Cardiac muscle cell (in vitro differentiated cells and primary cell): Measurements from ENCODE around the gene CSMD2. TPM values are rescaled to one million over a fixed set of nuclear protein-coding genes. Genes with fewer than 3 reads are reported as not detected.

Experiments
- DNase-seq, 2 donors: peaks; one replicate each; pipeline versions ENCODE4 v3.0.0 to v3.0.0-alpha.2; 2010 to 2017; ENCODE audit warnings: low read depth in 1 of 2, low spot score in 1 of 2
- H3K27ac ChIP-seq: fragments of 200-600 bp; sonication (generic); 2 replicates; pipeline ENCODE4 v1.5.1; 2016
- H3K27me3 ChIP-seq: fragments of 200-600 bp; sonication (generic); 2 replicates; pipeline ENCODE4 v1.6.0; 2016; ENCODE audit warnings: control low read depth
- H3K36me3 ChIP-seq: fragments of 200-600 bp; sonication (generic); 2 replicates; pipeline ENCODE4 v1.5.1; 2016; ENCODE audit warnings: control low read depth
- H3K4me1 ChIP-seq: fragments of 200-600 bp; sonication (generic); 2 replicates; pipeline ENCODE4 v1.8.1; 2017; ENCODE audit warnings: low read depth, mild to moderate bottlenecking, mixed run types
- H3K4me3 ChIP-seq: fragments of 200-600 bp; sonication (generic); 2 replicates; pipeline ENCODE4 v1.5.1; 2016; ENCODE audit warnings: mild to moderate bottlenecking
- H3K9me3 ChIP-seq: fragments of 200-600 bp; sonication (generic); 2 replicates; pipeline ENCODE4 v1.5.1; 2017; ENCODE audit warnings: low read depth, mild to moderate bottlenecking, control low read depth
- CTCF ChIP-seq: IDR thresholded peaks from 2 replicates; pipeline ENCODE4 v1.5.1; 2012; ENCODE audit warnings: low read depth, mild to moderate bottlenecking, low read length
- polyA plus RNA-seq: library from polyadenylated mRNA; unstranded; fragments of >200 nt; fragmentation: Nextera tagmentation; extraction: Ambion mirVana; gene quantifications from 2 replicates; pipeline ENCODE4 v1.2.1, GENCODE V29; 2016
- total RNA-seq: library from RNA; depleted of rRNA; stranded (reverse); fragments of >200 nt; gene quantifications from 2 replicates; pipeline ENCODE4 v1.2.3, GENCODE V29; 2016

CSMD2 gene
- total and polyA plus RNA-seq, 2 experiments from 2014 or later, result 0.24 TPM; not detected in 1

- no peaks in the 10 kb centered on the region for H3K27me3 ChIP-seq
- no peak overlapping the region for H3K4me3 ChIP-seq
- no peak for TF ChIP-seq CTCF
- DNase-seq, result no peak
- no peaks in the 10 kb centered on the region for H3K4me1 ChIP-seq
- H3K27ac ChIP-seq, result no peak overlapping the region
- no peaks in the 10 kb centered on the region for H3K9me3 ChIP-seq
- H3K36me3 ChIP-seq, result no peaks in the 10 kb centered on the region
Observed at GRCh38 chr1:33668695-33669094, 496.3 kb downstream of the CSMD2 start.

DNA sequence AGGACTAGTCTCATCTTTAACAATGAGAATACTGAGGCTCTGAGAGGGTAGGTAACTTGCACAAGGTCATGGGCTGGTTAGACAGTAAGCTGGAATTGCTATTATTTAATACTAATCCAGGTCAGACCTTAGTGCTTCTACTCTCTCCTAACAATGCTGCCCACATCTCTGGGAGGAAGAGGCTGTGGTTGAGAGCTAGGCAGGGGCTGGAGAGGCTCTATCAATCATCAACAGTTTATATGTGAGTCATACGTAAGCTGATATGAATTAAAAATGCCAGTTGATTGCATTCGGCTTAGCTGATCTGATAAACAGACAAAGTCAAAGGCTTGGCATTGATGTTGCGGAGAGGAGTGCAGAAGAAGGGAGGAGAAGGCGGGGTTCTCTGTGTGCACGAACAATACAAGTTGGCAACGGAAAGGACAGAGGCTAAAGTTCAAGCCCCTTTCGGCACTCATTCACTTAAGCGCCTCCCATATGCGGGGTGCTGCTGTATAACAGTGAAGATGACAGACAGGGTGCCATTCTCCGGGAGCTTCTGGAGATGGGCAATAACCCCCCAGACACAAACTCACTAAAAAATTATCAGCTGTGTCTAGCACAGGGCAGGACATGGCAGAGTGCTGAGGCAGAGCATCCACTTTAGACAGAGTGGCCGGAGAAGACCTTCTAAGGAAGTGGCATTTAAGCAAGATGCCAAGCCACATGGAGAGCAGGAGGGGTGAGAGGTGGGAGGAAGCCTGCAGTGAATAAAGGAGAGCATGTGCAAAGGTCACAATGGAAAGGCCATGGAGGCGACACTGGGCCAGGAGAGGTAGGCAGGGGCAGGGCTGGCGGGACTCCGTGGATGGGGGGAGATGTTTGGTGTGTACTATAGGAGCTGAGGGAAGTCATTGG, 497.4 kb downstream of the CSMD2 start:
- no peaks in the 10 kb centered on the region for H3K4me1 ChIP-seq
- TF ChIP-seq CTCF, result no peak

DNA sequence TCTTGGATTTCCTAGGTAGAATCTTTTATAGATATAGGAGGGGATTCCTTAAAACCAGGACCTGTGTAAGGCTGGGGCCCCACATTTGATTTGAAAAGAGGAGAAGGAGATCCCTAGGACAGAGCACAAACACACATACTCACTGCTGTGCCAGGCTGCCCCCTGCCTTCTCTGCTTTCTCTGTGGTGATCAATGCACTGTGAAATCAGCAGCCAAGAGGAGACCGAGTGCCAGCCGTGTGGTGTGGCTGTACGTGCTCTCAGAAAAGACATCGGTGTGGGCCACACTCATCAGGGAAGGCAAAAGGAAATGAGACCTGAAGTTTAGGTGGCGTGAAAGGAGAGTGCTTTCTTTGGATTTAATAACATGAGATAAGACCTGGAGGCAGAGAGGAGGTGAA, 498.4 kb downstream of the CSMD2 start:
- TF ChIP-seq CTCF, result no peak

More for the DNA sequence above, 497.4 kb downstream of the CSMD2 start:
- no peak for DNase-seq
- no peak overlapping the region for H3K4me3 ChIP-seq
- H3K9me3 ChIP-seq, result no peaks in the 10 kb centered on the region
- H3K27ac ChIP-seq, result no peak overlapping the region
- no peaks in the 10 kb centered on the region for H3K27me3 ChIP-seq
- no peaks in the 10 kb centered on the region for H3K36me3 ChIP-seq

DNA sequence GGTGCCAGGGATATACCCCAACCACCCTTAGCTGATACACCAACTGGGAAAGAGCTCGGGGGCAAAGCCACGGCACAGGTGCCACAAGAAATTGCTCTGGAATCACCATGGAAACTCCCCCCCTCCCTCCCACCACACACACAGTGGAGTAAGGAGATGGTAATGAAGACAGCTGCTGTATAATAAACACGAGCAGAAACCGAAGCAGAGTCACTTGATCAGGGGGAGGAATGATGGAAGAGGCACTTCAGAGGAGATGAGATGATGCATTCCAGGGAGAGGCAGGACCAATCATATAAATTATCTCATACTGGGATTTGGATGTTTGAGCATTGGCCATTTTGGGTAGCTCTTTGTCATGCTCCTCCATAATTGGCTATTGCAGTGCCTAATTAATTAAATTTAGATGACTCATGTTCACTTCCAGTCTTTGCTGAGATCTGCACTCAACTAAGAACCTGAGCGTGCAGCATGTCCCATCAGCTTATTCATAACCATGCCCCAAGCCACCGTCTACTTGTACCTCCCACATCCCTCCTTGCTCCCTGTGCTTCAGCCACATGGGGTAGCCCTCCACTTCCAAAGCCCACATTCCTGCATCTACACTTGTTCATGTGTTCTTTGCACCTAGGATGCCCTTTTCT, 503.1 kb downstream of the CSMD2 start:
- Histone ChIP-seq H3K9me3 (no peaks in the 10 kb centered on the region), H3K36me3 (no peaks in the 10 kb centered on the region), H3K4me3 (no peak overlapping the region), H3K4me1 (no peaks in the 10 kb centered on the region), H3K27ac (no peak overlapping the region), H3K27me3 (no peaks in the 10 kb centered on the region)
- no peak for DNase-seq
- TF ChIP-seq CTCF, result no peak

More for the DNA sequence above, 498.4 kb downstream of the CSMD2 start:
- no peak for DNase-seq
- Histone ChIP-seq H3K4me3 (no peak overlapping the region), H3K36me3 (no peaks in the 10 kb centered on the region), H3K27ac (no peak overlapping the region), H3K9me3 (no peaks in the 10 kb centered on the region), H3K27me3 (no peaks in the 10 kb centered on the region), H3K4me1 (no peaks in the 10 kb centered on the region)

- no peaks in the 10 kb centered on the region for H3K4me1 ChIP-seq
- H3K27me3 ChIP-seq, result no peaks in the 10 kb centered on the region
- no peaks in the 10 kb centered on the region for H3K36me3 ChIP-seq
- no peak overlapping the region for H3K4me3 ChIP-seq
- H3K27ac ChIP-seq, result no peak overlapping the region
- no peak for DNase-seq
- H3K9me3 ChIP-seq, result no peaks in the 10 kb centered on the region
- no peak for TF ChIP-seq CTCF
Observed at GRCh38 chr1:33660956-33661355, 504.1 kb downstream of the CSMD2 start.
